ENCODE results near the gene BCL11B.

BCL11B gene

GRCh38 chr14:99276482-99276881 lies 4.5 kb upstream of the BCL11B start:
- Mint-ChIP-seq H3K9me3 (no peaks in the 10 kb centered on the region), H3K4me3 (no peak overlapping the region), H3K27ac (no peak overlapping the region), H3K4me1 (ENCODE audit: low read depth) (peaks cover 44% of the 10 kb centered on the region), H3K27me3 (peaks cover 7% of the 10 kb centered on the region), H3K36me3 (ENCODE audit: low read depth) (peaks cover 1% of the 10 kb centered on the region)

- peaks cover 10% of the 10 kb centered on the region for H3K27me3 Mint-ChIP-seq
- peaks cover 5% of the 10 kb centered on the region for H3K36me3 Mint-ChIP-seq (ENCODE audit: low read depth)
- H3K4me1 Mint-ChIP-seq (ENCODE audit: low read depth) = peaks cover 38% of the 10 kb centered on the region
- H3K27ac Mint-ChIP-seq = no peak overlapping the region
- H3K4me3 Mint-ChIP-seq = peak overlapping the region; percentile 87
- H3K9me3 Mint-ChIP-seq = no peaks in the 10 kb centered on the region
These were observed 3.2 kb upstream of the BCL11B start for GRCh38 chr14:99275222-99275584.

- peak overlapping the region; percentile 88 for H3K4me3 Mint-ChIP-seq
- H3K27ac Mint-ChIP-seq = peak overlapping the region; percentile 92
- H3K36me3 Mint-ChIP-seq (ENCODE audit: low read depth) = peaks cover 9% of the 10 kb centered on the region
- H3K27me3 Mint-ChIP-seq = peaks cover 14% of the 10 kb centered on the region
- H3K9me3 Mint-ChIP-seq = no peaks in the 10 kb centered on the region
- H3K4me1 Mint-ChIP-seq (ENCODE audit: low read depth) = peaks cover 42% of the 10 kb centered on the region
These were observed 2.6 kb upstream of the BCL11B start for GRCh38 chr14:99274346-99275221.

GRCh38 chr14:99273766-99274345 lies 1.9 kb upstream of the BCL11B start:
- Mint-ChIP-seq H3K9me3 (no peaks in the 10 kb centered on the region), H3K4me1 (ENCODE audit: low read depth) (peaks cover 42% of the 10 kb centered on the region), H3K36me3 (ENCODE audit: low read depth) (peaks cover 12% of the 10 kb centered on the region), H3K4me3 (peak overlapping the region; percentile 88), H3K27me3 (peaks cover 14% of the 10 kb centered on the region), H3K27ac (peak overlapping the region; percentile 92)

GRCh38 chr14:99272899-99273765 lies 1.1 kb upstream of the BCL11B start:
- Mint-ChIP-seq H3K27me3 (peaks cover 14% of the 10 kb centered on the region), H3K9me3 (no peaks in the 10 kb centered on the region), H3K36me3 (ENCODE audit: low read depth) (peaks cover 12% of the 10 kb centered on the region), H3K27ac (peak overlapping the region; percentile 97), H3K4me1 (ENCODE audit: low read depth) (peaks cover 45% of the 10 kb centered on the region), H3K4me3 (peak overlapping the region; percentile 95)

GRCh38 chr14:99272632-99272898 lies 568 bp upstream of the BCL11B start:
- Mint-ChIP-seq H3K36me3 (ENCODE audit: low read depth) (peaks cover 16% of the 10 kb centered on the region), H3K4me3 (peak overlapping the region; percentile 95), H3K27me3 (peaks cover 15% of the 10 kb centered on the region), H3K27ac (peak overlapping the region; percentile 97), H3K9me3 (no peaks in the 10 kb centered on the region), H3K4me1 (ENCODE audit: low read depth) (peaks cover 48% of the 10 kb centered on the region)

GRCh38 chr14:99271221-99271941 lies 616 bp downstream of the BCL11B start:
- H3K9me3 Mint-ChIP-seq = no peaks in the 10 kb centered on the region
- H3K4me3 Mint-ChIP-seq = peak overlapping the region; percentile 95
- peaks cover 19% of the 10 kb centered on the region for H3K27me3 Mint-ChIP-seq
- H3K36me3 Mint-ChIP-seq (ENCODE audit: low read depth) = peaks cover 28% of the 10 kb centered on the region
- H3K4me1 Mint-ChIP-seq (ENCODE audit: low read depth) = peaks cover 50% of the 10 kb centered on the region
- peak overlapping the region; percentile 97 for H3K27ac Mint-ChIP-seq

GRCh38 chr14:99270458-99271220 lies 1.4 kb downstream of the BCL11B start:
- no peaks in the 10 kb centered on the region for H3K9me3 Mint-ChIP-seq
- H3K36me3 Mint-ChIP-seq (ENCODE audit: low read depth) = peaks cover 32% of the 10 kb centered on the region
- H3K27ac Mint-ChIP-seq = peak overlapping the region; percentile 98
- peaks cover 13% of the 10 kb centered on the region for H3K27me3 Mint-ChIP-seq
- H3K4me3 Mint-ChIP-seq = peak overlapping the region; percentile 95
- H3K4me1 Mint-ChIP-seq (ENCODE audit: low read depth) = peaks cover 58% of the 10 kb centered on the region

- H3K27me3 Mint-ChIP-seq = peaks cover 13% of the 10 kb centered on the region
- peak overlapping the region; percentile 99 for H3K27ac Mint-ChIP-seq
- H3K9me3 Mint-ChIP-seq = no peaks in the 10 kb centered on the region
- H3K4me1 Mint-ChIP-seq (ENCODE audit: low read depth) = peaks cover 68% of the 10 kb centered on the region
- peak overlapping the region; percentile 88 for H3K4me3 Mint-ChIP-seq
- peaks cover 43% of the 10 kb centered on the region for H3K36me3 Mint-ChIP-seq (ENCODE audit: low read depth)
These were observed 2.9 kb downstream of the BCL11B start for GRCh38 chr14:99268810-99269707.

GRCh38 chr14:99267837-99268781 lies 3.9 kb downstream of the BCL11B start:
- peaks cover 43% of the 10 kb centered on the region for H3K36me3 Mint-ChIP-seq (ENCODE audit: low read depth)
- H3K4me1 Mint-ChIP-seq (ENCODE audit: low read depth) = peaks cover 73% of the 10 kb centered on the region
- no peaks in the 10 kb centered on the region for H3K9me3 Mint-ChIP-seq
- H3K4me3 Mint-ChIP-seq = peak overlapping the region; percentile 88
- H3K27ac Mint-ChIP-seq = peak overlapping the region; percentile 99
- peaks cover 13% of the 10 kb centered on the region for H3K27me3 Mint-ChIP-seq

- Mint-ChIP-seq H3K9me3 (no peaks in the 10 kb centered on the region), H3K36me3 (ENCODE audit: low read depth) (peaks cover 48% of the 10 kb centered on the region), H3K27me3 (peaks cover 13% of the 10 kb centered on the region), H3K27ac (peak overlapping the region; percentile 99), H3K4me3 (peak overlapping the region; percentile 88), H3K4me1 (ENCODE audit: low read depth) (peaks cover 73% of the 10 kb centered on the region)
These were observed 4.6 kb downstream of the BCL11B start for GRCh38 chr14:99267381-99267780.

All from stimulated activated naive CD8-positive, alpha-beta T cell treated with anti-CD3 and anti-CD28 coated beads, Interleukin-15, Interleukin-2, amounts not matched to agents 100 ng/mL and 50 ng/mL, for 24 hours (primary cell).